Activated T-helper 9 cell treated with anti-CD3 and anti-CD28 coated beads, Interleukin-2, amount 50 U/mL, for 16 hours (primary cell): ENCODE results near the gene CABLES2.

Experiments used
- DNase-seq: peaks from one replicate; pipeline ENCODE4 v3.0.0-alpha.2; 2020; ENCODE audit warnings: low read depth

Gene CABLES2

GRCh38 chr20:62417981-62418708 is 11.1 kb upstream of the CABLES2 start:
- no peak for DNase-seq

- no peak for DNase-seq
Observed at GRCh38 chr20:62416651-62417637, 9.9 kb upstream of the CABLES2 start.

GRCh38 chr20:62415354-62416111 is 8.4 kb upstream of the CABLES2 start:
- DNase-seq = no peak

GRCh38 chr20:62413896-62414481 is 6.9 kb upstream of the CABLES2 start:
- DNase-seq = no peak

DNA sequence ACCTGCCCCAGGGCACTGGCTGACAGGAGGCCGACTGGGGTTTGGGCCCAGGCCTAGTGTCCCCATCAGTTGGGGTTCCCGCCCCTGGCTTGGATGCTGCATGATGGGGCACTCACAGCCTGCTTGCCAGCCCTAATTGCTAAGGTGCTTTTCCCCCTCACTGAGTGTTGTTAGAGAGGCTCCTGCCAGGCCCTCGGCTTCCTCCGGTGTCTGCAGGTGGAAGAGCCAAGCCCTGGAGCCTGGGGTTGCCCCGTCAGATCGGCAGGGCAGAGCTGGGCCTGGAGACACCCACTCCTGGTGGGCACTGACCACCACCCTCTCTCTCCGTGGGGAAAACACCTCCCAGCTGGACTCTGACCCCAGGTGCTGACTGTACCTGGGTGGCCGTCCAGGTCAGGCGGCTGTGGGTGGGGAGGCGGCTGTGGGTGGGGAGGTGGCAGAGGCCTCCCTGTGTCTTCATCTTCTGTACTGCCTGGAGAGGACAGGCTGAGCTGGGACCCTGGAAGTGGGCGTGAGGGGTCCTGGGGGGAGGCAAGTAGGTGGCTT is 6.0 kb upstream of the CABLES2 start:
- DNase-seq = no peak

- no peak for DNase-seq
Observed at GRCh38 chr20:62412194-62413024, 5.3 kb upstream of the CABLES2 start.

DNA sequence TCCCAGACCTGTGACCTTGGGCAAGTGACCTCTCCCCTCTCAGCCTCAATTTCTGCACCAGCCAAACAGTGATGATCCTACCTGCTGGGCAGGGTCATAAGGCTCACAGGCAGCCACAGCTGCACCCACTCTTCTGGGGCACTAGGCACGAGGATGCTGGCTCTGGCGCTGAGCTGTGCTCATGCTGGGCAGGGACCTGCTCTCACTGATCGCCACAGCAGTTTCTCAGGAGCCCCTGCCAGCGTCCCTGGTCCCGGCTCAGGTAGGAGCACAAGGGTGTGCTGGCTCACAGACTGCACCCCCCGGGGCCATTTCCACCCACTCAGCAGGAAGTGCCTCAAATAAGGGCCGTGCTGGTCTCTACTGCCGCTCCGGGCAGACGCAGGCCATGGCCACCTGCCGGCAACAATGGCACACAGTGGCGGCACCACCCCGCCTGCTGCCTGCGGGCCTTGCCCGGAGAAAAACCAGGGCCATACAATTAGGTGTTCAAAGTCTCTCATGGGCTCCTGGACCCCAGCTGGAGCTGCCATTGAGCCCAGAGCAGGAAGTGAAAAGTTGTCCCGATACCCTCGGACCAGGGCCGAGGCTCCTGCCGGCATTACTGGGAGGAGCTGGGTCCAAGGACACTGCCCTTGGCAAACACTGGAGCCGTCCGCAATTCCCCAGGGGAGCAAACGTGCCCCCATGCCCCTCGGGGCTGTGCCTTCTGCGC is 4.6 kb upstream of the CABLES2 start:
- no peak for DNase-seq

- no peak for DNase-seq
Observed at GRCh38 chr20:62410746-62411478, 3.8 kb upstream of the CABLES2 start.

- no peak for DNase-seq
Observed at GRCh38 chr20:62409931-62410745, 3.1 kb upstream of the CABLES2 start.

DNA sequence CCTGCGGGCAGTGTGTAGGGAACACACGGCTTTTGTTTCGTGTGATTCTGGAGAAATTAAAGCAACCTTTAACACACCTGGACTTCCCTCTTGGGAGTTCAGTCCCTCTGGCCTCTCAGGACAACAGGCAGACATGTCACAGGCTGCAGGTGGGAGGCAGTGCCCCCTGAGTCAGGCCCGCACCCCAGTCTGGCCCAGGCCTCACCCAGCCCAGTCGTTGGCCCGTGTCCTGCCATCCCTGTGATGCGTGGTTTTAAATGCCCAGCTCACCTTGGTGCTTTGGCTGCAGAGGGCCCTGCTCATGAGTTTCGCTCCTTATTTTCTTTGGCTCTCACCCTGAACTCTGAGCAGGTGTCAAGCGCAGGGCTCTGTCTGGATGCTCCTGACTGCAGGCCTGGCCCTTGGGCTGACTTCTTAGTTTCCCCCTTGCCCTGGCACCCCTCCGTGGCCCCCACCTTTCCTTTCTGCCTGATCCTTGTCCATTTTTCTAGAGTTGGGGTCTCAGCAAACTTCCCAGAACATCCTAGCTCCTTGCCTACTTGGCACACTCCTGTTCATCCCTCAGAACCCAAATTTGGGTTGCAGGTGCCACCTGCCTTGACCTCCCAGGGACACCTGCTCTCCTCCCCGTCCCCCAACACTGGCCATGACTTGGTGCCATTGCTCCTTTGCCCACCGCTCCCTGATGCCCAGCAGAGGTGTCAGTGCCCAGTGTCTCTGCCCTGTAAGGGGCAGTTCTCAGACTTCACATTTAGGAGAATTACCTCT is 2.2 kb upstream of the CABLES2 start:
- DNase-seq = no peak

- DNase-seq = no peak
Observed at GRCh38 chr20:62408640-62409039, 1.6 kb upstream of the CABLES2 start.

DNA sequence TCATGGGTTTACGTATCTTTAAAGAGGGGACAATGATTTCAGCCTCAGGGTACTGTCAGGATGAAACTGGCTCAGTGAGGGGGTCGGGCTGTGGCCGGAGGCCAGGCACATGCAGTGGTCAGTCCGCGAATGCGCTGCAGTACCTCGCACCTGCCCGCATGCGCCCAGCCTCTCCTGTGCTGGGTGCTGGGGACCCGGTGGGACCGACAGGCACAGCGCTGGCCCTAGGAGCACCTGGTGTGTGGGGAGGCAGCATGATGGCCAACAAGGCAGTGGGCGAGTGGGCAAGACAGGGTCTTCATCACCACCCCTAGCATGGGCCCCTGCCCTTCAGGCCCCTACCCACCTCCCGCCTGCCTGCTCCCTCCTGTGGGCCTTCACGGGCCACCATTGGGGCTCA is 970 bp upstream of the CABLES2 start:
- no peak for DNase-seq

DNA sequence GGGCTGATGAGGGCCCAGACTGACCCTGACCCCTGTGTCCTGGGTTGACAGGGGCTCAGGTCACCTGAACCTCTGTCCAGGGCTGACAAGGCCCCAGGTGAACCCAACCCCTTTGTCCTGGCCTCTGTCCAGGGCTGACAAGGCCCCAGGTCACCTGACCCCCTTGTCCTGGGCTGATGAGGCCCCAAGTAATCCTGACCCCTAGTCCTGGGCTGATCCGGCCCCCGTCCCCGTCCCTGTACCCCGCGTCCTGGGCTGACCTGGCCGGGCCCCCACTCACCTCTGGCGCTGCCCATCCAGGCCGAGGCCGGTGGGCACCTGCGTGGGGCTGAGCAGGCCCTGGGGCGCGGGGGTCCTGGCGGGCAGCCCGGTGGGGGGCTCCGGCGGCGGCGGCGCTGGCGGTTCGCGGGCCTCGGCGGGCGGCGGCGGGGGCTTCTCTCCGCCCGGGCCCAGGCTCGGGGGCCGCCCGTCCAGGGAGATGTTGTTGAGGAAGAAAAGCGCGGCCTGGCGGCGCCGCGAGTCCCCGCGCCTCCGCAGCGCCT is 379 bp downstream of the CABLES2 start:
- DNase-seq = no peak

- no peak for DNase-seq
Observed at GRCh38 chr20:62405981-62406513, 1.0 kb downstream of the CABLES2 start.

GRCh38 chr20:62405108-62405980 is 1.7 kb downstream of the CABLES2 start:
- no peak for DNase-seq

DNA sequence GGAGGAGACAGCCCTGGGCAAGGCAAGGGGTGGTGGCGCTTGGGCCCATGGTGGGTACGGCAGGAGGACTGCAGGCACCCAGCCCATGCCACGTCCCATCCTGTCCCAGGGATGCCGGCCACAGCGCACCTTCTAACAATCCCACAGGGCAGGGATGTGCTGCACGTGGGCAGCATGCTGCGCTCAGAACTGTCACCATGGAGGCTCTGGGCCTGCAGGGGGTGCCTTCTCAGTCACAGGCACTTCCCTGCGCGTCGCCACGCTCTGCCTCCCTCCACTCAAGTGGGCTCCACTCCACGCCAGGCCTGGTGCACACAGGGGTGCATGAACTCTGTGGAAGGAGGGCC is 2.4 kb downstream of the CABLES2 start:
- DNase-seq = no peak
